NCI-H82 (cell line): Measurements from ENCODE around the gene ZIM2.
"Not testable (repeated sequence)": the region's sequence is repeated elsewhere in the genome, so short reads cannot be mapped to it uniquely, and the experiment has no call there.

Experiments used
- DNase-seq: peaks from one replicate; lab custom pipeline; 2025; lab: John Stamatoyannopoulos, UW

The ZIM2 gene

DNA sequence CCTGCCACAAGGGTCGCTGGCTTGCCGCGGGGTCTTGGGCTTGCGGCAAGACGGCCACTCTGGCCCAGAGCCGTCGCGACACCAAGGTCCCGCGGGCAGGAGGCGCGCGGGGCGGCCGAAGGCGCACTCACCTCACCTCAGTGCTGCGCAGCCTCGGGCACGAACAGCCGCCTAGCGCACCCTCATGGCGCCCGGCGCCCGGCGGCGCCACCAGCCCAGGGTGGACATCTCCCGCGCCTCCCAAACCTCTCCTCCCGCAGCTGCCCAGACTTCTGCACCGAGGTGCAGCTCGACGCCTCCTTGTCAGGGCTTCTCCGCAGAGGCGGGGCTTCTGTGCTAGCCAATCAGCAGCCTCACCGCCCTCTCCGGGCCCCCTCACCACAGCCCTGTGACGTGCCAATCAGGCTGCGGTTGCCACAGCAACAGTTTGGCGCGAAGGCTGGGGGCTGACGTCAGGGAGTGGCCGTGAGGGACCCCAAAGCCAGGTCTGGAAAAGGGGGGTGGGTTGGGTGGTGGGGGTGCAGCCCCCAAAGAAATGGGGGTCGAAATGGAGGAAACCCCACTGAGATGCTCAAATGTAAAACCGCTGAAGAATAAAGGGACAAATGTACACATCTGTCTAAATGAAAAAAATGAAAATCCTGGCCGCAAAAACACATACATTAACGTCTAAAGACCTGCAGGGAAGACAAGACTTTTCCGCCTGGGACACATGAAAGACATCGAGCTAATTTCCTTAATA is at the start of gene ZIM2, which contains the start of gene PEG3:
ZIM2 (minus strand) TSS at position 276 of the 742 bp plus-strand sequence. CDS start 16,449 bp downstream, outside the sequence.
PEG3 (minus strand) TSS at position 276 of the 742 bp plus-strand sequence. CDS start 16,071 bp downstream, outside the sequence.
- no peak for DNase-seq

GRCh38 chr19:56885173-56885985 is 44.9 kb upstream of the ZIM2 start:
- DNase-seq: no peak

GRCh38 chr19:56884441-56884840 is 43.9 kb upstream of the ZIM2 start:
- no peak for DNase-seq

GRCh38 chr19:56880592-56881190 is 40.2 kb upstream of the ZIM2 start:
- no peak for DNase-seq

- no peak for DNase-seq
Observed at GRCh38 chr19:56877069-56877715, 36.7 kb upstream of the ZIM2 start.

- no peak for DNase-seq
Observed at GRCh38 chr19:56875717-56876116, 35.2 kb upstream of the ZIM2 start.

DNA sequence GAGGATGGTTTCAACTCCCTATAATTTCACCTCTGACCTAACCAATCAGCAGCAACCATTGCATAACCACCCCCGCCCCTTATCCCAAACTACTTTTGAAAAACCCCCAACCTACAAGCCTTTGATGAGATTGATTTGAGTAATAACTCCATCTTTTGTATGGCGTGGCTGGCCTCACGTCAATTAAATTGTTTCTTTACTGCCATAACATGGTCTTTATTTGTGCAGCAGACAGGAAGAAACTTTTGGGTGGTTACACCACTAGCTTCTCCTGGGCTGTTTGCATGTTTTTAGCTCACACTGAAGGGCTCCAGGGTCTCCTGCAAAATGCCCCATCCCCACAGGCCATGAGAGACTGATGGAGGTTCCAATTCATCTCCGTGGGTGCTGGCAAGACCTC is 34.0 kb upstream of the ZIM2 start:
- DNase-seq: no peak

DNA sequence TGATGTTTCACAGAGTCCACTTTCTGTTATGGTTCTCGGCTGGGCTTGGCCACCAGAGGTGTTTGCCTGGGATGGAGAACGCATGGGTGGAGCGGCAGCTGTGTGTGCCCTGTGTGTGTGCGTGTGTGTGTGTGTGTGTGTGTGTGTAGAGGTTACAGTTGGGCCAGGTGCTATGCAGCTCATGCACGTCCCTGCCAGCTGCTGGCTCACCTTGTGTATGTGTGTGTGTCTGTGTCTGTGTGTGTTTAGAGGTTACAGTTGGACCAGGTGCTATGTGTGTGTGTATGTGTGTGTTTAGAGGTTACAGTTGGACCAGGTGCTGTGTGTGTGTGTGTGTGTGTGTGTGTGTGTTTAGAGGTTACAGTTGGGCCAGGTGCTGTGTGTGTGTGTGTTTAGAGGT is 33.0 kb upstream of the ZIM2 start:
- no peak for DNase-seq

DNA sequence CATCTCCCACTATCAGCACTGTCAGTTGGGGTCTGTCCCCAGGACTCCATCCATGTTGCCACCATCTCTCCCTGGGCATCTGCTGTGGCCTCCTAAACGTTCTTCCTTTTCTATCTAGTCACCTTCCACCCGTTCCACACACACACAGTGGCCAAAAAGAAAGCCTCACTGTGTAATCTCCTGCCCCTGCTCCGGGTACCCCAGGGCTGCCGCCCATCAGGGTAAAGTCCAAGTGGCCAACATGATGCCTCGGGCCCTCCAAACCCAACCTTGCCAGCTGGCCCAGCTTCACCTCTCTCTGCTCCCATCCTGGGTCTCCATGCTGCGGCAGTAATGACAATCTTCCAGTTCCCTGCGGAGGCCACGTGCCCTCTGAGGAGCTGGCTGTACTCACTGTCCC is 29.4 kb upstream of the ZIM2 start:
- no peak for DNase-seq

DNA sequence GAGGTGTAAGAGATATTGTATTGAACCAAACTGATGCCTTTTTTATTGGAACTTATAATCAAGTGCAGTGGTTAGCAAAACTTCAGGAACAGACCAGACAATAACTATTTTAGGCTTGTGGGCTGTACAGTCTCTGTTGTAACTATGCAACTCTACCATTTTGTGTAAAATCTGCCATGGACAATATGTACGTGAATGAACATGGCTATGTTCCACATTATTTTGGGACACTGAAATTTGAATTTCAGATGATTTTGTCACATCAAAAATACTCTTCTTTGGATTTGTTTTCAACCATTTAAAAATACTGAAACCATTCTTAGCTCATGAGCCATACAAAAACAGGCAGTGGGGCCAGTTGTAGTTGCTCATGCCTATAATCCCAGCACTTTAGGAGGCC is 27.9 kb upstream of the ZIM2 start:
- DNase-seq: no peak

DNA sequence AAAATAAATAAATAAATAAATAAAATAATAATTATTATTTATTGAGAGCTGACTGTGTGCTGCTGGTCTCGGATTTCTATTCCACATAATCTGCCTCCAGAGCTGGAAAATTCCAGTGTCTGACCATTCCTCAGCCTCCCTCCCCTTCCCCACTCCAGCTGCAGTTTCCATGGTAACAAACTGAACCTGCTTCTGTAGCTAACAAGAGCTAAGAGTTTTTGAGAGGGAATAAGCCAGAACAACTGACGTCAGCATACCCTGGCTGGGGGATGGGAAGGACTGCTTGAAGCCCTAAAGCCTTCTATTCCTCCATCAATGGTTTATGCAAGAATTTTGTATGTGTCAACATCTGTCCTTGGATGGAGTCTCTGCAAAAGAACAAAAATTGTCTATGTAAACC is 26.0 kb upstream of the ZIM2 start:
- no peak for DNase-seq

DNA sequence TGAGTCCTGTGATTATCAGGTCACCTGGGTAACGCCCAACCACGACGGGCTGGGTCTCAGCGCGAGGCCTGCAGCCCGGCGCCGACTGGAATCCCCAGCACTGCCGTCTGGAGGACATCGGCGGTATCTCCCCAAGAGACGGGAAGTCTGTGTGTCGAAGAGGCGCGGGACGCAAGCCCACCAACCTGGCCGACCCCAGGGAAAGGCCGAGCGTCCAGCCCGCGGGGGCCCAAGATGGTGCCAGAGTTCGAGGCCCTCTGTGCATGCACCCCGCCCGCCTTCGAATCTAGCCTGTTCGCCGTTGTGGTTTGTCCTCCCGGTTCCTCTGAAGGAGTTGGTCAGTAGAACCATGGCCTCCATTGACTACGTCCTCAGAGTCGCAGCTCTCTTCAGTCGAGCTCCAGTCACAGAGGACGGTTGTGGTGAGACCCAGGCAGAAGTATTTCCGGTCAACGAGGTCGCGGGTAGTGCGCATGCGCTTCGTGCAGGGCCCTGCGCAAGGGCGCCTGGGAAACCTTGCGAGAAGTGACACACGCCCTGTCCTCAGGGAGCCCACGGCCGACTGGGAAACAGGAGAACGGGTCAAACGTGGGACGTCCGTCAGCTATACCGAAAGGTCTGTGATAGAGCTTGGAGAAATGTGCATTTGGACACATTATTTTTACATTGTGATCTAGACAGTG is 24.1 kb upstream of the ZIM2 start:
- DNase-seq: peak; percentile 1

- DNase-seq: peak; percentile 36
Observed at GRCh38 chr19:56862741-56863140, 22.2 kb upstream of the ZIM2 start.

DNA sequence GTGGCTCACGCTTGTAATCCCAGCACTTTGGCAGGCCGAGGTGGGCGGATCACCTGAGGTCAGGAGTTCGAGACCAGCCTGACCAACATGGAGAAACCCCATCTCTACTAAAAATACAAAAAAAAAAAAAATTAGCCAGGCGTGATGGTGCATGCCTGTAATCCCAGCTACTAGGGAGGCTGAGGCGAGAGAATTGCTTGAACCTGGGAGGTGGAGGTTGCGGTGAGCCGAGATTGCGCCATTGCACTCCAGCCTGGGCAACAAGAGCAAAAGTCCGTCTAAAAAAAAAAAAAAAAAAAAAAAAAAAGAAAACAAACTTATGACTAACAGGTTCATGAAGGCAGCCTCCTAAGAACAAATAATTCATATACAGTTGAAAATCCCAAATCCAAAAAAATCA is 19.9 kb upstream of the ZIM2 start:
- DNase-seq: not testable (repeated sequence)

- DNase-seq: no peak
Observed at GRCh38 chr19:56858026-56858425, 17.5 kb upstream of the ZIM2 start.

- DNase-seq: no peak
Observed at GRCh38 chr19:56856822-56857221, 16.3 kb upstream of the ZIM2 start.

- DNase-seq: not testable (repeated sequence)
Observed at GRCh38 chr19:56852361-56852760, 11.8 kb upstream of the ZIM2 start.

- DNase-seq: no peak
Observed at GRCh38 chr19:56848166-56848565, 7.6 kb upstream of the ZIM2 start.

DNA sequence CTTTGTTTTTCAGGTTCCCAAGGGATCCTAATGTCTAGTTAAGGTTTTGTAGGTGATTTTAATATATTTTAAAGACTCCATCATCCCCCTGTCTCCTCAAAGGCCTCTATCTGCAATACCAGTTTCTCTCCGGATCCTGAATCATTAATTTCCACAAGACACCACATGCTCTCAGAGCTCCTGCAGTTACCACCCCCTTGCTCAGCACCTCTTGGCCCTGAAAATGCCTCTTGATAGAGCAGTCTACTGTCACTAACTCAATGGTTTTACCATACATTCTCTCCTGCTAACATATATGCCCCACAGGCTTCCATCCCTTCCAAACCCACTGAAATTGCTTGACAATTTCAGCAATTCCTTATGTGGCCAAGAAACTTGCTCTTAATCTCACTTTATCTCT is 1.9 kb upstream of the ZIM2 start:
- no peak for DNase-seq

DNA sequence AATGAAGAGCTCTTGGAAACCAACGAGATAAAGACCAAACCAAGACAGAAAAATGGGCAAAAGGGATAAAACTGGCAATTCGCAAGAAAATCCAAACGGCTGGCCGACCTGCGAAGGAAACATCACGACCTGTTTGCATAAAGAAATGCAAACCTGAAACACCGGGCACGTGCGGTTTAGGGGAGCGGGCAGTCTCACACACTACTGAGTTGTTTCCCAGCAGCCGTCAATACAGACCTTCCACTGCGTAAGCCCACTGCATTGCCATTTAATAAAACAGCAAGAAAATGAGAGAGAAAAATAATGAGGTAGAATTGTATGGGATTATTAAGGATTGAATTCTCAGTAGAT is 642 bp upstream of the ZIM2 start:
- no peak for DNase-seq

- no peak for DNase-seq
Observed at GRCh38 chr19:56839652-56840450, 675 bp downstream of the ZIM2 start.
